Measurements from ENCODE around the gene UTY.

- TF ChIP-seq POLR2A (IDR thresholded peaks at IDR 0.05) (no peak), CTCF (IDR thresholded peaks at IDR 0.05) (no peak)
Observed at GRCh38 chrY:13300795-13301194, 179.0 kb downstream of the UTY start.

Data from right lobe of liver (tissue), 4 donors.